RPMI7951 (cell line): ENCODE results near the gene MASP1. TPM values are rescaled to one million over a fixed set of nuclear protein-coding genes. Genes with fewer than 3 reads are reported as not detected.
A peak's percentile ranks its signal among the peaks of the same experiment; 100 is the strongest.
"Not testable (repeated sequence)": the region's sequence is repeated elsewhere in the genome, so short reads cannot be mapped to it uniquely, and the experiment has no call there.

Experiments
- DNase-seq: peaks from one replicate; pipeline ENCODE4 v3.0.0-alpha.2; 2012; ENCODE audit warnings: low read depth
- total RNA-seq: library from RNA; depleted of rRNA; stranded (reverse); fragments of >200 nt; shearing (Covaris generic); gene quantifications from 2 replicates; pipeline ENCODE4 v1.2.3, GENCODE V29; 2014

The MASP1 gene
- total RNA-seq, 1 experiment from 2014 or later = not detected

DNA sequence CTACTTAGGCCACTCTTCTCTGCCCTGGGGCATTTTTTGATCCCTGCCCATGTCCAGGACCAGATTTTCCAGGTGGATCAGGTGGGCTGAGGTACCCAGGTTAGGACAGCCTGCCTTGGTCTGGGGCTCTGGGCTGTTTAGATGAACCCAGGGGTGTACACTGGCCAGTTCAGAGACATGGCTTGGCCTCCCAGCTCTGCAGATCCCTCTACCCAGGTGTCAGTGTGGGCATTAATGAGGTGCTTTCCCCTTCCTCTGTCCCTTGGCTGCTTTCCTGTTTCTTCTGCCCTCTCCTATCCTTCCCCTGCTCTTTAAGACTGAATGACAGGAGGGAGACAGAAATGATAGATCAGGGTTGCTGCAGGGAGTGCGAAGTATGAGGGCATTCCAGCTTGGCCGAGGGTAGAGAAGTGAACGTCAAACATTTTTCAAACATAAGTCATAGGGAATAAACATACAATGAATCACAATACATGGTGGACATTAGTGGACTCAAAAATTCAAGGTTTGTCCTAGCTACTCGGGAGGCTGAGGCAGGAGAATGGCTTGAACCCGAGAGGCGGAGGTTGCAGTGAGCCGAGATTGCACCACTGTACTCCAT, 63.8 kb downstream of the MASP1 start:
- no peak for DNase-seq

DNA sequence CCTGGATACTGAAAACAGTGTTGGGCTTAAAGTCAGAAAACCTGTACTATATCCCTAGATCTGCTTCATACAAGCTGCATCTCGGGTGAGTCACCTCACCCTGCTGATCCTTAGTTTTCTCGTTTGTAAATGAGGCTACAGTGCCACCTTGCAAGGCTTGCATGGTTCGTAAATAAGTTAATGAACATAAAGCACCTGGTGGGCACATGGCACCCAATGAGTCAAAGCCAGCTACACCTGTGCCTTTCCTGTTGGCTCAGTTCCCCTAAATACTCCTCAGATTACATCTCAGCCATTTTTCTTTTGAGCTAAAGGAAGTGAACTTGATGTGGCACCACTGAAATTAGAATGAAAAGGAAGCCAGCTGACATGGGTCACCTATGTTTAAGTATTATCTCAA, 67.7 kb downstream of the MASP1 start:
- no peak for DNase-seq

- DNase-seq = no peak
Measured at GRCh38 chr3:187222801-187223200, 68.7 kb downstream of the MASP1 start.

GRCh38 chr3:187215460-187215859, 76.1 kb downstream of the MASP1 start:
- DNase-seq = no peak

GRCh38 chr3:187213616-187214015, 77.9 kb downstream of the MASP1 start:
- no peak for DNase-seq

DNA sequence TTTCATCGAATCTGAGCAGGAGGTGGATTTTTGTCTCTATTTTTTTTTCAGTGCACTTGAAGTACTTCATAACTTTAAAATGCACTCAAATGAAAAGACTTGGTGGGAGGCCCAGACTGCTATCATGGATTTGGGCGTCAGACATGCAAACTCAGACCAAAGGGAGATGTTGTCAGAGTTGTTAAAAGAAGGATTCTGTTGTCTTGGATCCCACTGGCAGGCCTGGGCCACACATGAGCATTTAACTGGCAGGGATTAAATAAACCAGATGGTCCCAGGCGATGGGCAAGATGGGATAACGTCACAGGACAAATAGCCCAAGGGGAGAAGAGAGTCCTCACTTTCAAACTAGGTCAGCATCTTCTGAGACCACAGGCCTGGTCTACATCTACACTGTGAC, 78.8 kb downstream of the MASP1 start:
- no peak for DNase-seq

- DNase-seq = no peak
Measured at GRCh38 chr3:187212196-187212545, 79.4 kb downstream of the MASP1 start.

DNA sequence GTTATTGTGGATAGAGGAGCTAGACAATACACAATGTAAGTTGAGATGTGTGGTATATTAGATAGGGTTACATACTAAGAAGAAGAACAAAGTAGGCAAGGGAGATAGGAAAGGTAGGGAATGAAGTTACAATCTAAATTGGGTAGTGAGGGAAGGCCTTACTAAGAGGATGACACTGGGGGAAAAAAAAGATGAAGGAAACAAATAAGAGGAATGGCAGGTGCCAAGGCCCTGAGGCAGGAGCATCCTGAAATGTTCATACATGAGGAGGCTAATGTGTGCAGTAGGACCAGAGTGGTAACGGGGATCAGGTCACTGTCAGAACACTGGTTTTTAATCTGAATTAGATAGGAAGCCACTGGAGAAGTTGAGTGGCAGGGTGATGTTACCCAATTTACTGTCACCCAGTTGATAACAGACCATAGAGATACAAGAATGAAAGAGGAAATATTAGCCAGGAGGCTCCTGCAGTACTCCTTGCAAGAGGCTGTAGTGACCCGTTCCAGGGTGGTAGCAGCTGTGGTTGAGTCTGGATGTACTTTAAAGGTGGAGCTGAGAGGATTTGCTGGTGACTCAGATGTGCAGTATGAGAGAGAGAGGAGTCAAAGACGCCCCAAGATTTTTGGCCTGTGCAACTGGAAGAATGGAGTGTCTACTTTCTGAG, 79.9 kb downstream of the MASP1 start:
- peak; percentile 3 for DNase-seq

DNA sequence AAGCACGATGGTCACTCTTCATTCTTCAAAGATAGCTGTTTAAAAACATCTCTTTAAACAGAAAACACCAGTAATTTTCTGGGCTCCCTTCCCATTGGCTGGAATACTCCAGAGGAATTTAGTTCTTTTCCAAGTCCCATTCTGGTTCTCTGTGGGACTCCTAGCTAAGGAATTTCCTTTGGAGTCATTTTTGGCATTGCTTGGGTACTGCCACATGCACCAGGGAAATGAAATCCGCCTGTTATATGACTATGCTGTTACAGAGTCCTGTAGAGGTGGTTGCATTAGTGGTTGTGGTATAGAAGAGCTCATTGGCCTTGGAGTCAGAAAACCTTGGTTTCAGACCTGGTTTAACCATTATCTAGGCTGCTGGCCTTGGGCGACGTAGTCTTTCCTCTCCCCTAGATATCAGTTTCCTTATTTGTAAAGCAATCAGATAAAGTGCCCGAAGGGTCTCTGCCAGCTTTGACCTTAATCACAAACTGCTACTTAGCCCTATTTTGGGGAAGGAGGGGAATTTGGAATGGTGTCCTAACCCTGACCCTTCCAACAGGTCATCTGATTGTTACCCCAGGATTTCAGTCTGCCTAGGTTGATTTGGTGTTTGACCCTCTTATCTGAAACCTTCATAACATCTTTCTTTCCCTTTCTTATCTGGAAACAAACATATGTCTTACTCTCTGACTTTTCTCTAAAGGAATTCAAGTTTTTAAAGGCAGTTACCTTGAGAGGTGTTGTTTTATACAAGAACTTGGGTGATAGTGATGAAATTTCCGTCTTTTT, 80.8 kb downstream of the MASP1 start:
- no peak for DNase-seq

DNA sequence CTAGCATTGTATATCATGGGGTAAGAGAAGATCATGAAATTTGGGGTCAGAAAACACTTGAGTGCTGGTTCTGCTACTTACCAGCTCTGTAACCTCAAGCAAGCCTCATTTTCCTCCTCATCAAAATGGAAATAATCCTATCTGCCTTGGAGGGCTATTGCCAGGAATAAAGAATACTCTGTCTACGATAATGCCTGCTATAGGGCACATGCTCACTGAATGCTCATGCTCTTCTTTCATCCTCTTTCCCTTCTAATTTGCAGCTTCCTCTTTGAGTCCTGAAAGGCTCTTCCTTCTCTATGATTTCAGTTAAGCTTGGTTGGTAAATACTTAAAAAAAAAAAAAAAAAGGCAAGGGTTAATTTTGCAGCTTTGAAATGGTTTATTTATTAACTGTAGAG, 81.4 kb downstream of the MASP1 start:
- DNase-seq = no peak

DNA sequence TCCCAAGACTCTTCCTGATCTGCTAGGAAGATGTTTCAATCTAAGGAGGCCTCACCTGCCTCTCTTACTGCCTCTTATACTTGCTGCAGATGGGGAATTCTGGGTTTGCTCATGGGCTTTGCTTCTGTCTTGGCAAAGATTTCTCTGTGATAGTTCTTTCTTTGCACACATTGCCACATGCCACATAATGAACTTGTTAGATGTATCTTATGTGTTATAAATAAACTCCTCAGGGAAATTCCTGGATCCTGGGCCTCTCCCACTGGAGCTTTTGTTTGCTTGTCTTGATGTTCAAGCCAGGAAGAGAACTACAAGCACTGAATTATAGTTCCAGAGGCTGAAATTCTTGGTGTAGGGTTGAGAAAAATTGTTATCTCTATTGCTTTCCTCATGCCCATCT, 82.0 kb downstream of the MASP1 start:
- DNase-seq = no peak

DNA sequence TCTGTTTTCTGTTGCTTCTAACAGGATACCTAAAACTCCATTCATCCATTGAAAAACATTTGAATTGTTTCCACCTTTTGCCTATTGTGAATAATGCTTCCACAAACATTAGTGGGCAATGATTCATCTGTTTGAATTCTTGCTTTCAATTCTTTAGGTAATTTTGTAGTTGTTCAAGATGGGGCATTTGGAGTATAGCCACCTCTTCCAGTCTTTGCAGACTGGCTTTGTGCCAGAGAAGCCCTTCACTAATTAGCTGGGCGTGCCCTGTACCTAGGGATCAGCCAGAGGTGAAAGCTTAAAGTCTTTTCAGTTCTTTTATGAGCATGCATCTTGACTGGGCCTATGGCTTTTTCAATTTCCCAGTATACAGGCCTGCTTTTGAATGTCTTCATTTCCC, 83.4 kb downstream of the MASP1 start:
- DNase-seq = no peak

- DNase-seq = no peak
Measured at GRCh38 chr3:187207624-187208023, 83.9 kb downstream of the MASP1 start.

DNA sequence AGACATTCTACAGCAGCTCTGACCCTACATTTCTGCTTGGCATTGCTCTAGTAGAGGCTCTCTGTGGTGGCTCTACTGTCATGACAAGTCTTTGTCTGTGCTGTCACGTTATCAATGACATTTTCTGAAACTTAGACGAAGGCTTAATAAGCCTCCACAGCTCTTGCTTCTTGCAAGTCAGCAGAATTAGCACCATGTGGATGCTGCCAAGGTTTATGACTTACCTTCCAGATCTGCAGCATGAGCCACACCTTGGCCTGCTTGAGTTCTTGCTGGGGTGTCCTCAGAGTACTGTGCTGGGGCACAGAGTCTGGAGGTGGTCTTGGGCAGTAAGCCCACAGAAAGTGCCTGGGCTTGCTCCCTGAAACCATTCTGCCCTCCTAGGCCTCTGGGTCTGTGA, 84.5 kb downstream of the MASP1 start:
- DNase-seq = no peak

DNA sequence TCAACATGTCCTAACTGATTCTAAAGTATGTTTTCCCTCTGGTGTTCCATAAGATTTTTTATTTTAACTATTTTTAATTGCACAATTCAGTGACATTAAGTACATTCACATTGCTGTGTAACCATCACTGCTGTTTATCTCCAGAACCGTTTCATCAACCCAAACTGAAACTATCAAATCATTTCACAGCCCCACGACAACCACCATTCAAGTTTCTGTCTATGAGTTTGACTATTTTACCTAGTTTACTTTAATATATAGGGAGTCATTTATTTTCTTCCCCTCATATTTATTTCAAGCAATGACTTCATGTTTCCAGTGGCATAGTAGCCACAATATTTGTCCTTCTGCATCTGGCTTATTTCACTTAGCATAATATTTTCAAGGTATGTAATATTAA, 85.9 kb downstream of the MASP1 start:
- DNase-seq = no peak

GRCh38 chr3:187199463-187200050, 92.0 kb downstream of the MASP1 start:
- DNase-seq = not testable (repeated sequence)

- no peak for DNase-seq
Measured at GRCh38 chr3:187198490-187198889, 93.0 kb downstream of the MASP1 start.

- DNase-seq = no peak
Measured at GRCh38 chr3:187197335-187197649, 94.2 kb downstream of the MASP1 start, which contains the start of gene RTP1. Gene RTP1 (plus strand): TSS chr3:187197486. CDS start chr3:187197516, 30 bp downstream.

DNA sequence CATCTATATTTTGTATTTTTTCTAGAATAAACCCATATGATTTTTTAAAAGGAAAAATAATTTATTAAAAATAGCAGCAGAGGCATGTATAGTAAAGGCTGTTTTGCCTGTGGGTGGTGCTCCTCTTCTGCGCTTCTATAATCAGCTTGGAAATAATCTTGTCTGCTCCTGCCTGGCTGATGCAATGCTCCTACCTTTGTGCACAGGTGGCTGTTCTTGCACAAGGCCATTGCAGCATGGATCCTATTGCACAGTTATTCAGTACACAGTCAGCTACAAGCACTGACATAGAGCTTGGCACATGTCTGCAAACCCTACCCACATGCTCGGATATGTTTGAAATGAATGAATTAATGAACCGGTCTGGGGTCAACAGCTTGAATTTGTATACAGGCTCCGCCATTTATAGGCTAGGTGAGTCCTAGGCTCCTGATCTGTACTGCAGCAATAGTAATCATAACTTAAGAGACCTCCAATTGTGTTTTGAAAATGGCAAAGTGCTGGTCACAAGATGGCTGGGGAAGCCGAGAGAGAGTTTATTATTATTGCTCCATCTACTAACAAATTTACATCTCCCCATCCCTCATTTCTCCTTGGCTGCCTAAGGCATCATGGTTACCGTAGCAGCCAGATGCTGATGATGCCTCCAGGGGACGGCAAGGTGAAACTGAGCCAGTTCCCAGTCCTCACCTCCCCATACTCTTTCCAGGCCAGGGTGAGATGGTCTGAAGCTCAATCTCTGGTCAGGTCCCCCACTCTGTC, 94.8 kb downstream of the MASP1 start:
- DNase-seq = no peak

- DNase-seq = no peak
Measured at GRCh38 chr3:187193181-187193580, 98.4 kb downstream of the MASP1 start.

GRCh38 chr3:187191271-187191670, 100.3 kb downstream of the MASP1 start:
- DNase-seq = no peak

DNA sequence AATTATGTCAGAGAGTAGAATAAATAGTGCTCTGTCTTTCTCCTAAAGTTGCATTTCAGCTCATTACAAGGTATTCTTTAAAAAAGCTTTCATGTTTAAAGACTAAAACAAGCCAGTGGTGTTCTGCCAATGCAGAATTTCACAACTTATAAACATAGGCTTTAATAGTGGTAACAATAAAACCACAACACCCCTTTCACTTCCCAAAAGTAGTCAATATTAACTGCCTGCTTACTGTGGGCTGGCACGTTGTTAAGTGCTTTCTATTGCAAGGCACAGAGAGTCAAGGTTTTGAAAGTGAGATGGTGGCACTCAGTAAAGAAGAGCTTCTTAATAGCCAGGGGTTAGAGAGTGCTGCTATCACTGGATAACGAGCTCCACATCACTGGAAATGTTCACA, 102.6 kb downstream of the MASP1 start:
- no peak for DNase-seq
